WTC11 (cell line): ENCODE data around the gene GPRIN3. TPM values are rescaled to one million over a fixed set of nuclear protein-coding genes. Genes with fewer than 3 reads are reported as not detected.

Source experiments
- ATAC-seq: fragments of 200-7000 bp; cut with Tn5 transposase; 2 replicates; pipeline ENCODE4 v1.10.0; 2021; ENCODE audit warnings: mild to moderate bottlenecking, moderate library complexity
- CTCF ChIA-PET: fragments of 300-600 bp; sonication (Branson Sonifier 250); formaldehyde crosslinking; loops from one replicate; lab custom pipeline; 2021; ENCODE audit warnings: antibody characterized with exemption; lab: Charles Lee
- POLR2A ChIA-PET: fragments of 350-600 bp; sonication (Branson Sonifier 250); formaldehyde crosslinking; loops from one replicate; lab custom pipeline; 2021; ENCODE audit warnings: antibody characterized with exemption; lab: Charles Lee
- DNase-seq: peaks from one replicate; pipeline ENCODE4 v3.0.0; 2021; ENCODE audit warnings: low spot score
- H3K27ac Mint-ChIP-seq: 2 replicates; pipeline ENCODE4 v1.8.0; 2021; ENCODE audit warnings: mixed read lengths
- H3K27me3 Mint-ChIP-seq: 2 replicates; pipeline ENCODE4 v1.8.0; 2021; ENCODE audit warnings: low read depth, mild to moderate bottlenecking, moderate library complexity, mixed read lengths
- H3K36me3 Mint-ChIP-seq: 2 replicates; pipeline ENCODE4 v1.8.0; 2021; ENCODE audit warnings: mixed read lengths
- H3K4me1 Mint-ChIP-seq: 2 replicates; pipeline ENCODE4 v1.8.0; 2022; ENCODE audit warnings: mixed read lengths
- H3K4me3 Mint-ChIP-seq: 2 replicates; pipeline ENCODE4 v1.8.0; 2021; ENCODE audit warnings: mild to moderate bottlenecking, moderate library complexity, mixed read lengths
- H3K9me3 Mint-ChIP-seq: 2 replicates; pipeline ENCODE4 v1.8.0; 2021; ENCODE audit warnings: mixed read lengths
- CREB1 ChIP-seq: sonication (generic); formaldehyde crosslinking; IDR thresholded peaks from 2 replicates; pipeline ENCODE4 v1.8.0; 2023; ENCODE audit warnings: mild to moderate bottlenecking, missing genetic modification reagents
- GABPB1 ChIP-seq: sonication (generic); formaldehyde crosslinking; IDR thresholded peaks from 2 replicates; pipeline ENCODE4 v1.8.1; 2023; ENCODE audit warnings: mild to moderate bottlenecking, missing genetic modification reagents
- GRHL2 ChIP-seq: fragments of 250-450 bp; sonication (Bioruptor Pico); IDR thresholded peaks from 2 replicates; pipeline ENCODE4 v1.8.0; 2022; ENCODE audit warnings: mild to moderate bottlenecking, moderate library complexity; ENCODE audit not compliant: insufficient replicate concordance, severe bottlenecking
- HMGA2 ChIP-seq: fragments of 250-450 bp; sonication (Bioruptor Pico); IDR thresholded peaks from 2 replicates; pipeline ENCODE4 v1.4.0; 2021; ENCODE audit warnings: mild to moderate bottlenecking, moderate library complexity
- MXD4 ChIP-seq: fragments of 250-450 bp; sonication (Bioruptor Pico); IDR thresholded peaks from 2 replicates; pipeline ENCODE4 v1.8.0; 2021; ENCODE audit warnings: mild to moderate bottlenecking, moderate library complexity, borderline replicate concordance
- NFATC4 ChIP-seq: fragments of 250-450 bp; sonication (Bioruptor Pico); IDR thresholded peaks from 2 replicates; pipeline ENCODE4 v1.9.0; 2021; ENCODE audit warnings: mild to moderate bottlenecking
- NR1H2 ChIP-seq: sonication (generic); formaldehyde crosslinking; IDR thresholded peaks from 2 replicates; pipeline ENCODE4 v1.9.0; 2021; ENCODE audit warnings: mild to moderate bottlenecking, moderate library complexity, missing genetic modification reagents
- OVOL2 ChIP-seq: fragments of 250-450 bp; sonication (Bioruptor Pico); IDR thresholded peaks from 2 replicates; pipeline ENCODE4 v1.9.0; 2021; ENCODE audit warnings: mild to moderate bottlenecking, borderline replicate concordance
- SMAD4 ChIP-seq: sonication (generic); formaldehyde crosslinking; IDR thresholded peaks from 2 replicates; pipeline ENCODE4 v1.8.0; 2022; ENCODE audit warnings: mild to moderate bottlenecking, missing genetic modification reagents
- SOX15 ChIP-seq: fragments of 250-450 bp; sonication (Bioruptor Pico); IDR thresholded peaks from 2 replicates; pipeline ENCODE4 v1.9.0; 2021; ENCODE audit warnings: mild to moderate bottlenecking
- ZNF232 ChIP-seq: sonication (generic); formaldehyde crosslinking; IDR thresholded peaks from 2 replicates; pipeline ENCODE4 v1.8.0; 2022; ENCODE audit warnings: mild to moderate bottlenecking, missing genetic modification reagents
- ZNF416 ChIP-seq: fragments of 250-450 bp; sonication (Bioruptor Pico); IDR thresholded peaks from 2 replicates; pipeline ENCODE4 v1.9.0; 2021; ENCODE audit warnings: mild to moderate bottlenecking, inconsistent platforms
- total RNA-seq: library from RNA; stranded (reverse); gene quantifications from 3 replicates; pipeline ENCODE4 v1.2.3, GENCODE V29; 2021
- TF ChIP-seq, protein P1 (sequence below): sonication (generic); formaldehyde crosslinking; IDR thresholded peaks from 2 replicates; pipeline ENCODE4 v1.8.0; 2023; ENCODE audit warnings: mild to moderate bottlenecking, missing genetic modification reagents
- TF ChIP-seq, protein P2 (sequence below): sonication (generic); formaldehyde crosslinking; IDR thresholded peaks from 2 replicates; pipeline ENCODE4 v1.8.1; 2023; ENCODE audit warnings: mild to moderate bottlenecking, missing genetic modification reagents
- TF ChIP-seq, protein P3 (sequence below): sonication (generic); formaldehyde crosslinking; IDR thresholded peaks from 2 replicates; pipeline ENCODE4 v1.8.0; 2022; ENCODE audit warnings: mild to moderate bottlenecking, missing genetic modification reagents
- TF ChIP-seq, protein P4 (sequence below): sonication (generic); formaldehyde crosslinking; IDR thresholded peaks from 2 replicates; pipeline ENCODE4 v1.8.0; 2022; ENCODE audit warnings: mild to moderate bottlenecking, missing genetic modification reagents
- TF ChIP-seq, protein P5 (sequence below): sonication (generic); formaldehyde crosslinking; IDR thresholded peaks from 2 replicates; pipeline ENCODE4 v1.8.0; 2022; ENCODE audit warnings: mild to moderate bottlenecking, missing genetic modification reagents
- TF ChIP-seq, protein P6 (sequence below): sonication (generic); formaldehyde crosslinking; IDR thresholded peaks from 2 replicates; pipeline ENCODE4 v1.8.0; 2022; ENCODE audit warnings: mild to moderate bottlenecking, missing genetic modification reagents
- TF ChIP-seq, protein P7 (sequence below): sonication (generic); formaldehyde crosslinking; IDR thresholded peaks from 2 replicates; pipeline ENCODE4 v1.8.1; 2022; ENCODE audit warnings: missing genetic modification reagents, borderline replicate concordance
- TF ChIP-seq, protein P8 (sequence below): sonication (generic); formaldehyde crosslinking; IDR thresholded peaks from 2 replicates; pipeline ENCODE4 v1.8.1; 2023; ENCODE audit warnings: mild to moderate bottlenecking, missing genetic modification reagents, moderate library complexity
- TF ChIP-seq, protein P9 (sequence below): fragments of 250-450 bp; sonication (Bioruptor Pico); IDR thresholded peaks from 2 replicates; pipeline ENCODE4 v1.9.0; 2021; ENCODE audit warnings: mild to moderate bottlenecking
- TF ChIP-seq, protein P10 (sequence below): fragments of 200-600 bp; IDR thresholded peaks from 2 replicates; pipeline ENCODE4 v1.8.0; 2022; ENCODE audit warnings: antibody characterized with exemption

Gene GPRIN3
- total RNA-seq, 1 experiment from 2014 or later = 2.0 TPM

DNA sequence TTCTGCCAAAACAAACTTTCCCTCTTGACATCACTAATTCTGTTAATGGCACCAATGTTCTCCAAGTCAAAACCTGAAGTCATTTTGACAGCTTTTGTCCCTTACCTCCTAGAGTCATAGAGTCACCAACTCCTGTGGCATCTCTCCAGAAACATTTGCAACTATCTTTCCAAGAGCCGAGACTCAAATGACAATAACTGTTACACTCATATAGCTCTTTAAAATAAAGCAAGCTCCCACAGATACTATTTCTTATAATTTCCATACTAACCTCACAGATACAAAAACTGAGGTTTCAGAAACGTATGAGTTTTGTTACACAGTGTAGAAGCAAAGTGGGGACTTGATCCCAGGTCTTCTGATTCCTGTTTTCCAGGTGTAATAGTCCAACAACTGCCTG is 18.3 kb downstream of the GPRIN3 start:
- Mint-ChIP-seq H3K27ac (no peak overlapping the region), H3K9me3 (peaks cover 20% of the 10 kb centered on the region), H3K4me1 (peaks cover 10% of the 10 kb centered on the region), H3K4me3 (no peak overlapping the region), H3K27me3 (no peaks in the 10 kb centered on the region), H3K36me3 (peaks cover 10% of the 10 kb centered on the region)
- no peak for DNase-seq
- TF ChIP-seq, protein P1, sequence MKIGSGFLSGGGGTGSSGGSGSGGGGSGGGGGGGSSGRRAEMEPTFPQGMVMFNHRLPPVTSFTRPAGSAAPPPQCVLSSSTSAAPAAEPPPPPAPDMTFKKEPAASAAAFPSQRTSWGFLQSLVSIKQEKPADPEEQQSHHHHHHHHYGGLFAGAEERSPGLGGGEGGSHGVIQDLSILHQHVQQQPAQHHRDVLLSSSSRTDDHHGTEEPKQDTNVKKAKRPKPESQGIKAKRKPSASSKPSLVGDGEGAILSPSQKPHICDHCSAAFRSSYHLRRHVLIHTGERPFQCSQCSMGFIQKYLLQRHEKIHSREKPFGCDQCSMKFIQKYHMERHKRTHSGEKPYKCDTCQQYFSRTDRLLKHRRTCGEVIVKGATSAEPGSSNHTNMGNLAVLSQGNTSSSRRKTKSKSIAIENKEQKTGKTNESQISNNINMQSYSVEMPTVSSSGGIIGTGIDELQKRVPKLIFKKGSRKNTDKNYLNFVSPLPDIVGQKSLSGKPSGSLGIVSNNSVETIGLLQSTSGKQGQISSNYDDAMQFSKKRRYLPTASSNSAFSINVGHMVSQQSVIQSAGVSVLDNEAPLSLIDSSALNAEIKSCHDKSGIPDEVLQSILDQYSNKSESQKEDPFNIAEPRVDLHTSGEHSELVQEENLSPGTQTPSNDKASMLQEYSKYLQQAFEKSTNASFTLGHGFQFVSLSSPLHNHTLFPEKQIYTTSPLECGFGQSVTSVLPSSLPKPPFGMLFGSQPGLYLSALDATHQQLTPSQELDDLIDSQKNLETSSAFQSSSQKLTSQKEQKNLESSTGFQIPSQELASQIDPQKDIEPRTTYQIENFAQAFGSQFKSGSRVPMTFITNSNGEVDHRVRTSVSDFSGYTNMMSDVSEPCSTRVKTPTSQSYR (CRISPR knock-in tag) = no peak
- TF ChIP-seq HMGA2 (CRISPR knock-in tag) = no peak
- TF ChIP-seq, protein P2, sequence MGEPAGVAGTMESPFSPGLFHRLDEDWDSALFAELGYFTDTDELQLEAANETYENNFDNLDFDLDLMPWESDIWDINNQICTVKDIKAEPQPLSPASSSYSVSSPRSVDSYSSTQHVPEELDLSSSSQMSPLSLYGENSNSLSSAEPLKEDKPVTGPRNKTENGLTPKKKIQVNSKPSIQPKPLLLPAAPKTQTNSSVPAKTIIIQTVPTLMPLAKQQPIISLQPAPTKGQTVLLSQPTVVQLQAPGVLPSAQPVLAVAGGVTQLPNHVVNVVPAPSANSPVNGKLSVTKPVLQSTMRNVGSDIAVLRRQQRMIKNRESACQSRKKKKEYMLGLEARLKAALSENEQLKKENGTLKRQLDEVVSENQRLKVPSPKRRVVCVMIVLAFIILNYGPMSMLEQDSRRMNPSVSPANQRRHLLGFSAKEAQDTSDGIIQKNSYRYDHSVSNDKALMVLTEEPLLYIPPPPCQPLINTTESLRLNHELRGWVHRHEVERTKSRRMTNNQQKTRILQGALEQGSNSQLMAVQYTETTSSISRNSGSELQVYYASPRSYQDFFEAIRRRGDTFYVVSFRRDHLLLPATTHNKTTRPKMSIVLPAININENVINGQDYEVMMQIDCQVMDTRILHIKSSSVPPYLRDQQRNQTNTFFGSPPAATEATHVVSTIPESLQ (CRISPR knock-in tag) = no peak
- no peak for TF ChIP-seq GABPB1
- no peak for TF ChIP-seq NFATC4
- TF ChIP-seq, protein P3, sequence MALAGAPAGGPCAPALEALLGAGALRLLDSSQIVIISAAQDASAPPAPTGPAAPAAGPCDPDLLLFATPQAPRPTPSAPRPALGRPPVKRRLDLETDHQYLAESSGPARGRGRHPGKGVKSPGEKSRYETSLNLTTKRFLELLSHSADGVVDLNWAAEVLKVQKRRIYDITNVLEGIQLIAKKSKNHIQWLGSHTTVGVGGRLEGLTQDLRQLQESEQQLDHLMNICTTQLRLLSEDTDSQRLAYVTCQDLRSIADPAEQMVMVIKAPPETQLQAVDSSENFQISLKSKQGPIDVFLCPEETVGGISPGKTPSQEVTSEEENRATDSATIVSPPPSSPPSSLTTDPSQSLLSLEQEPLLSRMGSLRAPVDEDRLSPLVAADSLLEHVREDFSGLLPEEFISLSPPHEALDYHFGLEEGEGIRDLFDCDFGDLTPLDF = no peak
- TF ChIP-seq SMAD4 (CRISPR knock-in tag) = no peak
- TF ChIP-seq, protein P4, sequence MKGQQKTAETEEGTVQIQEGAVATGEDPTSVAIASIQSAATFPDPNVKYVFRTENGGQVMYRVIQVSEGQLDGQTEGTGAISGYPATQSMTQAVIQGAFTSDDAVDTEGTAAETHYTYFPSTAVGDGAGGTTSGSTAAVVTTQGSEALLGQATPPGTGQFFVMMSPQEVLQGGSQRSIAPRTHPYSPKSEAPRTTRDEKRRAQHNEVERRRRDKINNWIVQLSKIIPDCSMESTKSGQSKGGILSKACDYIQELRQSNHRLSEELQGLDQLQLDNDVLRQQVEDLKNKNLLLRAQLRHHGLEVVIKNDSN = no peak
- TF ChIP-seq, protein P5, sequence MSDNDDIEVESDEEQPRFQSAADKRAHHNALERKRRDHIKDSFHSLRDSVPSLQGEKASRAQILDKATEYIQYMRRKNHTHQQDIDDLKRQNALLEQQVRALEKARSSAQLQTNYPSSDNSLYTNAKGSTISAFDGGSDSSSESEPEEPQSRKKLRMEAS (CRISPR knock-in tag) = no peak
- no peak for TF ChIP-seq ZNF232 (CRISPR knock-in tag)
- no peak for TF ChIP-seq GRHL2 (CRISPR knock-in tag)
- TF ChIP-seq OVOL2 (CRISPR knock-in tag) = no peak
- no peak for TF ChIP-seq NR1H2 (CRISPR knock-in tag)
- no peak for ATAC-seq
- POLR2A ChIA-PET = no interaction called here
- CTCF ChIA-PET = no interaction called here

DNA sequence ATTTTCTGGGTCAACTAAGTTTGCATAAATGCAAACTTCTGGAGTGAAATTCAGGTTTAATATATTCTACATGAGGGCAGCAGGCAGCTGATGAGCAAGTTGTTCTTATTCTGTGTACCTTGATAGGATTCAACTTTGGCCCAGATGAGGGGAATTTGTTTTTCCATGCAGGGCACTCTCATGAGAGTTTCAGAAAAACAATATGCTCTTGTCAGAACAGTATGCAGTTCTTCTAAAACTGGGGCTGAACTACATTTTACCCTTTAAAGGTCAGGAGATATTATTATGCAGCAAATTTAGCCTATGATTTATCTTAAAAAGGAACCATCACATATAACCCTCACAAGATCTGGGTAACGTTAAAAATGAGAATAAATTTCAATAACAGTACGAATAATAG is 19.2 kb downstream of the GPRIN3 start:
- CTCF ChIA-PET = no interaction called here
- H3K27me3 Mint-ChIP-seq = no peaks in the 10 kb centered on the region
- H3K4me1 Mint-ChIP-seq = peaks cover 15% of the 10 kb centered on the region
- ATAC-seq = no peak
- POLR2A ChIA-PET = no interaction called here
- no peak overlapping the region for H3K27ac Mint-ChIP-seq
- DNase-seq = no peak
- no peak overlapping the region for H3K4me3 Mint-ChIP-seq
- peaks cover 10% of the 10 kb centered on the region for H3K36me3 Mint-ChIP-seq
- H3K9me3 Mint-ChIP-seq = peaks cover 20% of the 10 kb centered on the region
- TF ChIP-seq SOX15 (CRISPR knock-in tag) (no peak), ZNF416 (CRISPR knock-in tag) (no peak), CREB1 (CRISPR knock-in tag) (no peak), ZNF232 (CRISPR knock-in tag) (no peak), MXD4 (CRISPR knock-in tag) (no peak)
- TF ChIP-seq, protein P6, sequence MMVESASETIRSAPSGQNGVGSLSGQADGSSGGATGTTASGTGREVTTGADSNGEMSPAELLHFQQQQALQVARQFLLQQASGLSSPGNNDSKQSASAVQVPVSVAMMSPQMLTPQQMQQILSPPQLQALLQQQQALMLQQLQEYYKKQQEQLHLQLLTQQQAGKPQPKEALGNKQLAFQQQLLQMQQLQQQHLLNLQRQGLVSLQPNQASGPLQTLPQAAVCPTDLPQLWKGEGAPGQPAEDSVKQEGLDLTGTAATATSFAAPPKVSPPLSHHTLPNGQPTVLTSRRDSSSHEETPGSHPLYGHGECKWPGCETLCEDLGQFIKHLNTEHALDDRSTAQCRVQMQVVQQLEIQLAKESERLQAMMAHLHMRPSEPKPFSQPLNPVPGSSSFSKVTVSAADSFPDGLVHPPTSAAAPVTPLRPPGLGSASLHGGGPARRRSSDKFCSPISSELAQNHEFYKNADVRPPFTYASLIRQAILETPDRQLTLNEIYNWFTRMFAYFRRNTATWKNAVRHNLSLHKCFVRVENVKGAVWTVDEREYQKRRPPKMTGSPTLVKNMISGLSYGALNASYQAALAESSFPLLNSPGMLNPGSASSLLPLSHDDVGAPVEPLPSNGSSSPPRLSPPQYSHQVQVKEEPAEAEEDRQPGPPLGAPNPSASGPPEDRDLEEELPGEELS (CRISPR knock-in tag) = no peak
- TF ChIP-seq, protein P7, sequence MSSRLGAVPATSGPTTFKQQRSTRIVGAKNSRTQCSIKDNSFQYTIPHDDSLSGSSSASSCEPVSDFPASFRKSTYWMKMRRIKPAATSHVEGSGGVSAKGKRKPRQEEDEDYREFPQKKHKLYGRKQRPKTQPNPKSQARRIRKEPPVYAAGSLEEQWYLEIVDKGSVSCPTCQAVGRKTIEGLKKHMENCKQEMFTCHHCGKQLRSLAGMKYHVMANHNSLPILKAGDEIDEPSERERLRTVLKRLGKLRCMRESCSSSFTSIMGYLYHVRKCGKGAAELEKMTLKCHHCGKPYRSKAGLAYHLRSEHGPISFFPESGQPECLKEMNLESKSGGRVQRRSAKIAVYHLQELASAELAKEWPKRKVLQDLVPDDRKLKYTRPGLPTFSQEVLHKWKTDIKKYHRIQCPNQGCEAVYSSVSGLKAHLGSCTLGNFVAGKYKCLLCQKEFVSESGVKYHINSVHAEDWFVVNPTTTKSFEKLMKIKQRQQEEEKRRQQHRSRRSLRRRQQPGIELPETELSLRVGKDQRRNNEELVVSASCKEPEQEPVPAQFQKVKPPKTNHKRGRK (CRISPR knock-in tag) = no peak
- TF ChIP-seq, protein P8, sequence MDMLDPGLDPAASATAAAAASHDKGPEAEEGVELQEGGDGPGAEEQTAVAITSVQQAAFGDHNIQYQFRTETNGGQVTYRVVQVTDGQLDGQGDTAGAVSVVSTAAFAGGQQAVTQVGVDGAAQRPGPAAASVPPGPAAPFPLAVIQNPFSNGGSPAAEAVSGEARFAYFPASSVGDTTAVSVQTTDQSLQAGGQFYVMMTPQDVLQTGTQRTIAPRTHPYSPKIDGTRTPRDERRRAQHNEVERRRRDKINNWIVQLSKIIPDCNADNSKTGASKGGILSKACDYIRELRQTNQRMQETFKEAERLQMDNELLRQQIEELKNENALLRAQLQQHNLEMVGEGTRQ (CRISPR knock-in tag) = no peak
- TF ChIP-seq, protein P9, sequence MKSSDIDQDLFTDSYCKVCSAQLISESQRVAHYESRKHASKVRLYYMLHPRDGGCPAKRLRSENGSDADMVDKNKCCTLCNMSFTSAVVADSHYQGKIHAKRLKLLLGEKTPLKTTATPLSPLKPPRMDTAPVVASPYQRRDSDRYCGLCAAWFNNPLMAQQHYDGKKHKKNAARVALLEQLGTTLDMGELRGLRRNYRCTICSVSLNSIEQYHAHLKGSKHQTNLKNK (CRISPR knock-in tag) = no peak
- TF ChIP-seq, protein P10, sequence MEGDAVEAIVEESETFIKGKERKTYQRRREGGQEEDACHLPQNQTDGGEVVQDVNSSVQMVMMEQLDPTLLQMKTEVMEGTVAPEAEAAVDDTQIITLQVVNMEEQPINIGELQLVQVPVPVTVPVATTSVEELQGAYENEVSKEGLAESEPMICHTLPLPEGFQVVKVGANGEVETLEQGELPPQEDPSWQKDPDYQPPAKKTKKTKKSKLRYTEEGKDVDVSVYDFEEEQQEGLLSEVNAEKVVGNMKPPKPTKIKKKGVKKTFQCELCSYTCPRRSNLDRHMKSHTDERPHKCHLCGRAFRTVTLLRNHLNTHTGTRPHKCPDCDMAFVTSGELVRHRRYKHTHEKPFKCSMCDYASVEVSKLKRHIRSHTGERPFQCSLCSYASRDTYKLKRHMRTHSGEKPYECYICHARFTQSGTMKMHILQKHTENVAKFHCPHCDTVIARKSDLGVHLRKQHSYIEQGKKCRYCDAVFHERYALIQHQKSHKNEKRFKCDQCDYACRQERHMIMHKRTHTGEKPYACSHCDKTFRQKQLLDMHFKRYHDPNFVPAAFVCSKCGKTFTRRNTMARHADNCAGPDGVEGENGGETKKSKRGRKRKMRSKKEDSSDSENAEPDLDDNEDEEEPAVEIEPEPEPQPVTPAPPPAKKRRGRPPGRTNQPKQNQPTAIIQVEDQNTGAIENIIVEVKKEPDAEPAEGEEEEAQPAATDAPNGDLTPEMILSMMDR = no peak
